ENCODE data around the gene BMERB1. TPM values are rescaled to one million over a fixed set of nuclear protein-coding genes. Genes with fewer than 3 reads are reported as not detected.

The BMERB1 gene
- total RNA-seq, 1 donor from 2014 or later: 45.4 TPM

- TF ChIP-seq, protein P1, sequence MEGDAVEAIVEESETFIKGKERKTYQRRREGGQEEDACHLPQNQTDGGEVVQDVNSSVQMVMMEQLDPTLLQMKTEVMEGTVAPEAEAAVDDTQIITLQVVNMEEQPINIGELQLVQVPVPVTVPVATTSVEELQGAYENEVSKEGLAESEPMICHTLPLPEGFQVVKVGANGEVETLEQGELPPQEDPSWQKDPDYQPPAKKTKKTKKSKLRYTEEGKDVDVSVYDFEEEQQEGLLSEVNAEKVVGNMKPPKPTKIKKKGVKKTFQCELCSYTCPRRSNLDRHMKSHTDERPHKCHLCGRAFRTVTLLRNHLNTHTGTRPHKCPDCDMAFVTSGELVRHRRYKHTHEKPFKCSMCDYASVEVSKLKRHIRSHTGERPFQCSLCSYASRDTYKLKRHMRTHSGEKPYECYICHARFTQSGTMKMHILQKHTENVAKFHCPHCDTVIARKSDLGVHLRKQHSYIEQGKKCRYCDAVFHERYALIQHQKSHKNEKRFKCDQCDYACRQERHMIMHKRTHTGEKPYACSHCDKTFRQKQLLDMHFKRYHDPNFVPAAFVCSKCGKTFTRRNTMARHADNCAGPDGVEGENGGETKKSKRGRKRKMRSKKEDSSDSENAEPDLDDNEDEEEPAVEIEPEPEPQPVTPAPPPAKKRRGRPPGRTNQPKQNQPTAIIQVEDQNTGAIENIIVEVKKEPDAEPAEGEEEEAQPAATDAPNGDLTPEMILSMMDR (IDR thresholded peaks at IDR 0.05): no peak
- no peak for DNase-seq (ENCODE audit: low spot score in 2 of 2)
- H3K4me3 ChIP-seq: no peak overlapping the region
- H3K36me3 ChIP-seq: peaks cover 0 to 3% of the 10 kb centered on the region in 2 donors
- H3K9me3 ChIP-seq: no peaks in the 10 kb centered on the region
- intact Hi-C loops (cut with DNase I): no loop called here
- H3K27ac ChIP-seq: no peak overlapping the region
- H3K27me3 ChIP-seq: no peaks in the 10 kb centered on the region
- H3K4me1 ChIP-seq: no peaks in the 10 kb centered on the region
These were observed 119.1 kb downstream of the BMERB1 start for GRCh38 chr16:15553313-15554088.

GRCh38 chr16:15556130-15556529, 121.7 kb downstream of the BMERB1 start:
- H3K4me3 ChIP-seq: no peak overlapping the region

DNA sequence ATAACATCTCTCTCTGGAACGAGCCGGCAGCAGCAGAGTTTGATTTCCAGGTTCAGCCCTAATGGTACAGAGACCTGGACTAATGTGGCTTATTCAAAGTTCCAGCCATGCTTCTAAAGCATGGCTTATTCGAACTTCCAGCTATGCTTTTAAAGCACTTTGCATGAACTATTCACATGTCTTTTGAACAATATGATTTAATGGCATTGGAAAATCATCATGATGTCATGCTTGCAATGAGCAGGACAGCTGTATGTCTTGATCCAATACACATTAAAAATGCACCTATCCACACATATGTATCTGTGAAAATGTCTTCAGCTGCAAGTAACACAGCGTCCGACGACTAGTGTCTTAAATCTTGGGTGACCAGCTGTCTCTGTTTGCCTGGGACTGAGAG, 122.9 kb downstream of the BMERB1 start:
- TF ChIP-seq, protein P1 (IDR thresholded peaks at IDR 0.05): no peak
- intact Hi-C loops (cut with DNase I): no loop called here
- H3K4me1 ChIP-seq: no peaks in the 10 kb centered on the region
- DNase-seq (ENCODE audit: low spot score in 2 of 2): no peak
- no peak overlapping the region for H3K4me3 ChIP-seq
- no peaks in the 10 kb centered on the region for H3K9me3 ChIP-seq
- H3K27me3 ChIP-seq: no peaks in the 10 kb centered on the region
- H3K27ac ChIP-seq: no peak overlapping the region
- H3K36me3 ChIP-seq: peaks cover 0 to 3% of the 10 kb centered on the region in 2 donors

More at GRCh38 chr16:15556130-15556529, 121.7 kb downstream of the BMERB1 start:
- no peak for DNase-seq (ENCODE audit: low spot score in 2 of 2)
- no peaks in the 10 kb centered on the region for H3K9me3 ChIP-seq
- no peaks in the 10 kb centered on the region for H3K27me3 ChIP-seq
- H3K36me3 ChIP-seq: peaks cover 0 to 3% of the 10 kb centered on the region in 2 donors
- H3K4me1 ChIP-seq: no peaks in the 10 kb centered on the region
- TF ChIP-seq, protein P1 (IDR thresholded peaks at IDR 0.05): no peak
- intact Hi-C loops (cut with DNase I): no loop called here
- no peak overlapping the region for H3K27ac ChIP-seq

GRCh38 chr16:15559176-15559575, 124.8 kb downstream of the BMERB1 start:
- Histone ChIP-seq H3K4me1 (no peaks in the 10 kb centered on the region), H3K4me3 (no peak overlapping the region), H3K36me3 (peaks cover 0 to 3% of the 10 kb centered on the region in 2 donors), H3K9me3 (no peaks in the 10 kb centered on the region), H3K27ac (no peak overlapping the region), H3K27me3 (no peaks in the 10 kb centered on the region)
- TF ChIP-seq, protein P1 (IDR thresholded peaks at IDR 0.05): no peak
- intact Hi-C loops (cut with DNase I): no loop called here
- DNase-seq (ENCODE audit: low spot score in 2 of 2): no peak

GRCh38 chr16:15564604-15565339, 130.4 kb downstream of the BMERB1 start:
- H3K27me3 ChIP-seq: no peaks in the 10 kb centered on the region
- no peak overlapping the region for H3K4me3 ChIP-seq
- DNase-seq (ENCODE audit: low spot score in 2 of 2): no peak
- intact Hi-C loops (cut with DNase I): no loop called here
- H3K36me3 ChIP-seq: peaks cover 7 to 20% of the 10 kb centered on the region in 2 donors
- no peak overlapping the region for H3K27ac ChIP-seq
- TF ChIP-seq, protein P1 (IDR thresholded peaks at IDR 0.05): no peak
- H3K4me1 ChIP-seq: no peaks in the 10 kb centered on the region
- H3K9me3 ChIP-seq: no peaks in the 10 kb centered on the region
